HEK293 (cell line): ENCODE results near the gene SLC8A2.

Source experiments
- CTCF ChIA-PET: fragments of 350-600 bp; formaldehyde crosslinking; extraction: SDS; loops from one replicate; lab custom pipeline; 2021; ENCODE audit warnings: antibody characterized with exemption; lab: Yijun Ruan, JAX
- POLR2A ChIA-PET: fragments of 300-600 bp; formaldehyde crosslinking; extraction: SDS; loops from one replicate; lab custom pipeline; 2020; ENCODE audit warnings: antibody characterized with exemption, inconsistent platforms; lab: Yijun Ruan, JAX
- H3K27ac ChIP-seq: fragments of 200-500 bp; sonication (Bioruptor generic); 2 replicates; pipeline ENCODE4 v1.5.1; 2014; ENCODE audit warnings: low read depth, low read length, control low read depth, inconsistent platforms; ENCODE audit errors: extremely low read depth
- H3K36me3 ChIP-seq, 2 experiments: fragments of 200-500 bp in 1 of 2; sonication (Bioruptor generic) in 1 of 2; 1 replicate in 1 of 2; 2 replicates in 1 of 2; pipeline ENCODE4 v1.5.1; 2014 to 2017; ENCODE audit warnings: inconsistent platforms in 2 of 2, low read length in 2 of 2; ENCODE audit not compliant: control insufficient read depth in 2 of 2, insufficient read depth in 1 of 2
- H3K4me1 ChIP-seq: fragments of 200-500 bp; sonication (Bioruptor generic); 2 replicates; pipeline ENCODE4 v1.5.1; 2014; ENCODE audit warnings: mild to moderate bottlenecking, low read length, inconsistent platforms; ENCODE audit not compliant: control insufficient read depth, insufficient read depth
- H3K4me3 ChIP-seq: 2 replicates; pipeline ENCODE4 v1.5.1; 2011; ENCODE audit warnings: low read depth, mild to moderate bottlenecking, control low read depth, low read length, moderate library complexity
- H3K9me3 ChIP-seq: fragments of 200-500 bp; sonication (Bioruptor generic); 2 replicates; pipeline ENCODE4 v1.5.1; 2014; ENCODE audit warnings: low read depth, low read length, inconsistent platforms; ENCODE audit not compliant: control insufficient read depth, insufficient read depth
- GLI2 ChIP-seq: fragments of 450-650 bp; formaldehyde crosslinking; IDR thresholded peaks from 2 replicates; pipeline ENCODE4; 2017; ENCODE audit warnings: missing biosample characterization, missing genetic modification characterization, low read depth, borderline replicate concordance
- GLIS1 ChIP-seq: fragments of 450-650 bp; formaldehyde crosslinking; IDR thresholded peaks from 2 replicates; pipeline ENCODE4 v1.5.1; 2016; ENCODE audit warnings: missing biosample characterization, missing genetic modification characterization
- INSM2 ChIP-seq: fragments of 450-650 bp; formaldehyde crosslinking; IDR thresholded peaks from 2 replicates; pipeline ENCODE4 v1.5.1; 2016; ENCODE audit warnings: missing biosample characterization, missing genetic modification characterization
- KLF7 ChIP-seq: fragments of 450-650 bp; formaldehyde crosslinking; IDR thresholded peaks from 2 replicates; pipeline ENCODE4 v1.5.1; 2016; ENCODE audit warnings: missing biosample characterization, missing genetic modification characterization, borderline replicate concordance
- KLF8 ChIP-seq: fragments of 450-650 bp; formaldehyde crosslinking; IDR thresholded peaks from 2 replicates; pipeline ENCODE4 v1.5.1; 2016; ENCODE audit warnings: missing biosample characterization, missing genetic modification characterization
- MEIS1 ChIP-seq: sonication (generic); formaldehyde crosslinking; IDR thresholded peaks from 2 replicates; pipeline ENCODE4 v1.8.1; 2022; ENCODE audit warnings: missing genetic modification reagents, mild to moderate bottlenecking, borderline replicate concordance
- PRDM1 ChIP-seq: fragments of 450-650 bp; formaldehyde crosslinking; IDR thresholded peaks from 2 replicates; pipeline ENCODE4; 2016; ENCODE audit warnings: missing biosample characterization, missing genetic modification characterization
- PRDM4 ChIP-seq: fragments of 450-650 bp; formaldehyde crosslinking; IDR thresholded peaks from 2 replicates; pipeline ENCODE4 v1.5.1; 2017; ENCODE audit warnings: missing biosample characterization, missing genetic modification characterization
- SCRT1 ChIP-seq: fragments of 450-650 bp; formaldehyde crosslinking; IDR thresholded peaks from 2 replicates; pipeline ENCODE4 v1.5.1; 2016; ENCODE audit warnings: missing biosample characterization, missing genetic modification characterization, borderline replicate concordance
- SP7 ChIP-seq: fragments of 450-650 bp; formaldehyde crosslinking; IDR thresholded peaks from 2 replicates; pipeline ENCODE4 v1.5.1; 2016; ENCODE audit warnings: missing biosample characterization, missing genetic modification characterization
- TCF7L2 ChIP-seq: IDR thresholded peaks from 2 replicates; pipeline ENCODE4 v1.6.1; 2011; ENCODE audit warnings: low read depth, mild to moderate bottlenecking, inconsistent platforms, low read length, moderate library complexity, borderline replicate concordance
- ZBTB11 ChIP-seq: fragments of 450-650 bp; formaldehyde crosslinking; conservative IDR thresholded peaks from 2 replicates; pipeline ENCODE4 v1.5.1; 2016; ENCODE audit warnings: low read depth, missing biosample characterization, missing genetic modification characterization
- ZNF335 ChIP-seq: fragments of 450-650 bp; formaldehyde crosslinking; conservative IDR thresholded peaks from 2 replicates; pipeline ENCODE4 v1.5.1; 2016; ENCODE audit warnings: missing biosample characterization, missing genetic modification characterization
- ZNF37A ChIP-seq: fragments of 450-650 bp; IDR thresholded peaks from 2 replicates; pipeline ENCODE4 v1.5.1; 2018; ENCODE audit warnings: missing biosample characterization, missing genetic modification characterization
- ZNF654 ChIP-seq: fragments of 450-650 bp; formaldehyde crosslinking; IDR thresholded peaks from 2 replicates; pipeline ENCODE4 v1.5.1; 2016; ENCODE audit warnings: low read depth, missing biosample characterization, missing genetic modification characterization
- TF ChIP-seq, protein P1 (sequence below): fragments of 450-650 bp; formaldehyde crosslinking; IDR thresholded peaks from 2 replicates; pipeline ENCODE4 v1.5.1; 2016; ENCODE audit warnings: missing biosample characterization, missing genetic modification characterization, borderline replicate concordance
- TF ChIP-seq, protein P2 (sequence below): fragments of 450-650 bp; formaldehyde crosslinking; IDR thresholded peaks from 2 replicates; pipeline ENCODE4 v1.5.1; 2016; ENCODE audit warnings: missing biosample characterization, missing genetic modification characterization

Gene SLC8A2

GRCh38 chr19:47469363-47469700, 2.4 kb downstream of the SLC8A2 start (continued):
- TF ChIP-seq ZBTB11 (tag by site-specific recombination) (no peak), KLF8 (tag by site-specific recombination) (no peak), GLI2 (tag by site-specific recombination) (no peak), MEIS1 (no peak)

GRCh38 chr19:47467914-47468313, 3.8 kb downstream of the SLC8A2 start:
- H3K9me3 ChIP-seq = no peaks in the 10 kb centered on the region
- H3K27ac ChIP-seq = no peak overlapping the region
- CTCF ChIA-PET = interaction anchor here (0.6 to 1.4 kb wide), 4 partner anchors 16 to 337 kb away, joined by 3 to 6 read pairs (median 4); partner anchors contain the start of gene KPTN
- POLR2A ChIA-PET = interaction anchor here (0.6 to 0.8 kb wide), 2 partner anchors 57 to 1154 kb away, joined by 6 to 8 read pairs; no protein-coding TSS in a partner anchor
- H3K36me3 ChIP-seq = no peaks in the 10 kb centered on the region
- H3K4me3 ChIP-seq = no peak overlapping the region
- no peak for TF ChIP-seq TCF7L2
- TF ChIP-seq SP7 (tag by site-specific recombination) = no peak
- no peak for TF ChIP-seq KLF7
- TF ChIP-seq GLIS1 (tag by site-specific recombination) = no peak
- TF ChIP-seq ZNF335 (tag by site-specific recombination) = no peak
- TF ChIP-seq, protein P1, sequence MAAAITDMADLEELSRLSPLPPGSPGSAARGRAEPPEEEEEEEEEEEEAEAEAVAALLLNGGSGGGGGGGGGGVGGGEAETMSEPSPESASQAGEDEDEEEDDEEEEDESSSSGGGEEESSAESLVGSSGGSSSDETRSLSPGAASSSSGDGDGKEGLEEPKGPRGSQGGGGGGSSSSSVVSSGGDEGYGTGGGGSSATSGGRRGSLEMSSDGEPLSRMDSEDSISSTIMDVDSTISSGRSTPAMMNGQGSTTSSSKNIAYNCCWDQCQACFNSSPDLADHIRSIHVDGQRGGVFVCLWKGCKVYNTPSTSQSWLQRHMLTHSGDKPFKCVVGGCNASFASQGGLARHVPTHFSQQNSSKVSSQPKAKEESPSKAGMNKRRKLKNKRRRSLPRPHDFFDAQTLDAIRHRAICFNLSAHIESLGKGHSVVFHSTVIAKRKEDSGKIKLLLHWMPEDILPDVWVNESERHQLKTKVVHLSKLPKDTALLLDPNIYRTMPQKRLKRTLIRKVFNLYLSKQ = no peak
- TF ChIP-seq ZNF654 (tag by site-specific recombination) = no peak
- no peak for TF ChIP-seq ZNF37A
- TF ChIP-seq, protein P2, sequence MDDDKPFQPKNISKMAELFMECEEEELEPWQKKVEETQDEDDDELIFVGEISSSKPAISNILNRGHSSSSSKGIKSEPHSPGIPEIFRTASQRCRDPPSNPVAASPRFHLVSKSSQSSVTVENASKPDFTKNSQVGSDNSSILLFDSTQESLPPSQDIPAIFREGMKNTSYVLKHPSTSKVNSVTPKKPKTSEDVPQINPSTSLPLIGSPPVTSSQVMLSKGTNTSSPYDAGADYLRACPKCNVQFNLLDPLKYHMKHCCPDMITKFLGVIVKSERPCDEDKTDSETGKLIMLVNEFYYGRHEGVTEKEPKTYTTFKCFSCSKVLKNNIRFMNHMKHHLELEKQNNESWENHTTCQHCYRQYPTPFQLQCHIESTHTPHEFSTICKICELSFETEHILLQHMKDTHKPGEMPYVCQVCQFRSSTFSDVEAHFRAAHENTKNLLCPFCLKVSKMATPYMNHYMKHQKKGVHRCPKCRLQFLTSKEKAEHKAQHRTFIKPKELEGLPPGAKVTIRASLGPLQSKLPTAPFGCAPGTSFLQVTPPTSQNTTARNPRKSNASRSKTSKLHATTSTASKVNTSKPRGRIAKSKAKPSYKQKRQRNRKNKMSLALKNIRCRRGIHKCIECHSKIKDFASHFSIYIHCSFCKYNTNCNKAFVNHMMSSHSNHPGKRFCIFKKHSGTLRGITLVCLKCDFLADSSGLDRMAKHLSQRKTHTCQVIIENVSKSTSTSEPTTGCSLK = no peak
- TF ChIP-seq PRDM1 (tag by site-specific recombination) = no peak
- TF ChIP-seq SCRT1 (tag by site-specific recombination) = no peak
- no peak for TF ChIP-seq PRDM4 (tag by site-specific recombination)
- no peak for TF ChIP-seq INSM2 (tag by site-specific recombination)
- no peaks in the 10 kb centered on the region for H3K4me1 ChIP-seq
